MM.1S (cell line): ENCODE data around the gene CCT5.

Experiments
- DNase-seq: peaks from one replicate; pipeline ENCODE4 v3.0.0-alpha.2; 2015
- H2AFZ ChIP-seq: fragments of 300-600 bp; sonication (generic); 2 replicates; pipeline ENCODE4 v1.6.0; 2016; ENCODE audit warnings: antibody characterized with exemption, low read length
- H3F3A ChIP-seq: fragments of 300-600 bp; sonication (generic); 2 replicates; pipeline ENCODE4 v1.6.1; 2016; ENCODE audit warnings: mild to moderate bottlenecking, antibody characterized with exemption, low read length, moderate library complexity, mixed read lengths; ENCODE audit not compliant: insufficient read depth
- H3K27ac ChIP-seq: fragments of 300-600 bp; sonication (generic); 2 replicates; pipeline ENCODE4 v1.5.1; 2016; ENCODE audit warnings: mild to moderate bottlenecking, low read length
- H3K27me3 ChIP-seq: fragments of 300-600 bp; sonication (generic); replicated peaks from 2 replicates; pipeline ENCODE4 v1.6.0; 2016; ENCODE audit warnings: low read length; ENCODE audit not compliant: insufficient read depth
- H3K36me3 ChIP-seq: fragments of 300-600 bp; sonication (generic); replicated peaks from 2 replicates; pipeline ENCODE4 v1.6.1; 2016; ENCODE audit warnings: mild to moderate bottlenecking, low read length, mixed read lengths; ENCODE audit not compliant: insufficient read depth
- H3K4me1 ChIP-seq: fragments of 300-600 bp; sonication (generic); 2 replicates; pipeline ENCODE4 v1.6.1; 2016; ENCODE audit warnings: low read length, mixed read lengths
- H3K4me2 ChIP-seq: fragments of 300-600 bp; sonication (generic); 2 replicates; pipeline ENCODE4 v1.6.0; 2016; ENCODE audit warnings: low read depth, low read length
- H3K4me3 ChIP-seq: fragments of 300-600 bp; sonication (generic); 2 replicates; pipeline ENCODE4 v1.5.1; 2016; ENCODE audit warnings: low read length, mixed read lengths
- H3K79me2 ChIP-seq: fragments of 300-600 bp; sonication (generic); 2 replicates; pipeline ENCODE4 v1.6.1; 2016; ENCODE audit warnings: mixed run types, low read length, mixed read lengths
- H3K9ac ChIP-seq: fragments of 300-600 bp; sonication (generic); 2 replicates; pipeline ENCODE4 v1.6.1; 2016; ENCODE audit warnings: low read length, mixed read lengths
- H3K9me2 ChIP-seq: fragments of 300-600 bp; sonication (generic); replicated peaks from 2 replicates; pipeline ENCODE4 v1.6.1; 2016; ENCODE audit warnings: mild to moderate bottlenecking, low read length, mixed read lengths; ENCODE audit not compliant: insufficient read depth
- H3K9me3 ChIP-seq: fragments of 300-600 bp; sonication (generic); replicated peaks from 2 replicates; pipeline ENCODE4 v1.6.1; 2016; ENCODE audit warnings: mild to moderate bottlenecking, low read length, mixed read lengths; ENCODE audit not compliant: insufficient read depth
- H4K20me1 ChIP-seq: fragments of 300-600 bp; sonication (generic); 2 replicates; pipeline ENCODE4 v1.6.1; 2016; ENCODE audit warnings: mild to moderate bottlenecking, low read length, moderate library complexity, mixed read lengths; ENCODE audit not compliant: insufficient read depth
- CTCF ChIP-seq: fragments of 300-600 bp; sonication (generic); IDR thresholded peaks from 2 replicates; pipeline ENCODE4 v1.5.1; 2016; ENCODE audit warnings: antibody characterized with exemption, low read length, mixed read lengths
- EZH2 ChIP-seq: fragments of 300-600 bp; sonication (generic); optimal IDR thresholded peaks from 2 replicates; pipeline ENCODE3; 2017; ENCODE audit warnings: low read depth, mild to moderate bottlenecking, antibody characterized with exemption, low read length, mixed read lengths
- EZH2phosphoT487 ChIP-seq: fragments of 300-600 bp; sonication (generic); IDR thresholded peaks from 2 replicates; pipeline ENCODE4 v1.6.1; 2018; ENCODE audit warnings: antibody characterized with exemption, low read length

The CCT5 gene

DNA sequence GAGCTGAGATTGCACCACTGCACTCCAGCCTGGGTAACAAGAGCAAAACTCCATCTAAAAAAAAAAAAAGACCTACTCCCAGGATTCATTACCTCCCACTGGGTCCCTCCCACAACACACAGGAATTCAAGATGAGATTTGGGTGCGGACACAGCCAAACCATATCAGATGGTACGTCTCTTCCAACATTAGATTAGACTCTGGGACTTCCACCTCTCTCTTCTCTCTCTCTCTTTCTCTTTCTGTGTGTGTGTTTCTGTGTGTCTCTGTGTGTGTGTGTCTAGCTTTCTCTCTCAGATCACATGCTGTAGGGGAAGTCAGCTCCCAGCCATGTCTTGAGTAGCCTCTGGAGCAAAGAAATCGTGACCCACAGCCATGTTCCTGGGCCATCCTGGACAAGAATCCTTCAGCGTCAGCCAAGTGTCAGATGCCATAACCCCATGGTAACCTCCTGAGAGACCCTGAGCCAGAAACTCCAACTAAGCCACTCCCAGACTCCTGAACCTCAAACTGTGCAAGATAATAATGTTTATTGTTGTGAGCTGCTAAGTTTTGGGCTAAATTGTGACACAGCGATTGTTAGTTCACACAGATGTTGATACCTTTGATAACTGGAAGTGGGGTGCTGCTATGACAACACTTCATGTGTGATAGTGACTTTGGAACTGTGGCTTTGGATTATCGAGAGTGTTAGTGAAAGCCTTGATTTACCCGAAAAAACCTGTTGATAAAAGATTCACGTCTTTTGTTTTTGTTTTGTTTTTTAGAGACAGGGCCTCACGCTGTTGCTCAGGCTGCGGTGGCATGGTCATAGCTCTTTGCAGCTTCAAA, 61.7 kb downstream of the CCT5 start:
- H3K36me3 ChIP-seq, result no peaks in the 10 kb centered on the region
- no peak overlapping the region for H3K9ac ChIP-seq
- no peaks in the 10 kb centered on the region for H4K20me1 ChIP-seq
- H3K9me3 ChIP-seq, result no peaks in the 10 kb centered on the region
- H3K4me1 ChIP-seq, result peaks cover 12% of the 10 kb centered on the region
- H3K4me2 ChIP-seq, result no peak overlapping the region
- TF ChIP-seq CTCF, result no peak
- TF ChIP-seq EZH2phosphoT487, result no peak
- no peak for TF ChIP-seq EZH2
- H2AFZ ChIP-seq, result no peak overlapping the region
- no peaks in the 10 kb centered on the region for H3K9me2 ChIP-seq
- 0 out of 2 replicates have a peak, but pooled peaks cover 4% of the 10 kb centered on the region for H3F3A ChIP-seq
- no peak overlapping the region for H3K27ac ChIP-seq
- no peak overlapping the region for H3K4me3 ChIP-seq
- DNase-seq, result no peak
- H3K27me3 ChIP-seq, result no peaks in the 10 kb centered on the region
- H3K79me2 ChIP-seq, result no peaks in the 10 kb centered on the region

- Histone ChIP-seq H3F3A (0 out of 2 replicates have a peak, but pooled peaks cover 3% of the 10 kb centered on the region), H2AFZ (no peak overlapping the region), H3K27ac (no peak overlapping the region), H3K27me3 (no peaks in the 10 kb centered on the region), H3K36me3 (no peaks in the 10 kb centered on the region), H3K4me1 (peaks cover 9% of the 10 kb centered on the region), H3K9me3 (no peaks in the 10 kb centered on the region), H3K4me3 (no peak overlapping the region), H3K79me2 (no peaks in the 10 kb centered on the region), H3K9ac (no peak overlapping the region), H4K20me1 (no peaks in the 10 kb centered on the region), H3K9me2 (no peaks in the 10 kb centered on the region), H3K4me2 (no peak overlapping the region)
- TF ChIP-seq CTCF (no peak), EZH2phosphoT487 (no peak), EZH2 (no peak)
- no peak for DNase-seq
Observed at GRCh38 chr5:10315201-10315600, 65.1 kb downstream of the CCT5 start.
